Neural cell (in vitro differentiated cells): ENCODE results near the gene CDH12. TPM values are rescaled to one million over a fixed set of nuclear protein-coding genes. Genes with fewer than 3 reads are reported as not detected.
A peak's percentile ranks its signal among the peaks of the same experiment; 100 is the strongest.
"Not testable (repeated sequence)": the region's sequence is repeated elsewhere in the genome, so short reads cannot be mapped to it uniquely, and the experiment has no call there.

Experiments
- H2AFZ ChIP-seq: fragments of 200-600, 300-800 bp; sonication (generic), shearing (Covaris generic); 2 replicates; pipeline ENCODE4 v1.6.0; 2014; ENCODE audit warnings: low read depth, mild to moderate bottlenecking, antibody characterized with exemption, low read length, moderate library complexity
- H3F3A ChIP-seq: fragments of 200-600 bp; shearing (Covaris generic); 2 replicates; pipeline ENCODE4 v1.6.1; 2016; ENCODE audit warnings: mild to moderate bottlenecking, moderate library complexity, mixed read lengths, antibody characterized with exemption, low read length; ENCODE audit not compliant: insufficient read depth, poor library complexity, severe bottlenecking
- H3K27ac ChIP-seq: fragments of 200-600, 300-800 bp; sonication (generic), shearing (Covaris generic); 2 replicates; pipeline ENCODE4 v1.5.1; 2014; ENCODE audit warnings: mild to moderate bottlenecking, low read length, moderate library complexity
- H3K27me3 ChIP-seq: fragments of 300-800, 200-600 bp; sonication (generic), shearing (Covaris generic); 2 replicates; pipeline ENCODE4 v1.6.0; 2014; ENCODE audit warnings: mild to moderate bottlenecking, low read depth, low read length, moderate library complexity; ENCODE audit not compliant: insufficient read depth
- H3K36me3 ChIP-seq: fragments of 300-800, 200-600 bp; sonication (generic), shearing (Covaris generic); 2 replicates; pipeline ENCODE4 v1.5.1; 2014; ENCODE audit warnings: mild to moderate bottlenecking, antibody characterized with exemption, low read length, moderate library complexity; ENCODE audit not compliant: insufficient read depth
- H3K4me2 ChIP-seq: fragments of 300-800, 200-600 bp; sonication (generic), shearing (Covaris generic); 2 replicates; pipeline ENCODE4 v1.6.0; 2014; ENCODE audit warnings: mild to moderate bottlenecking, low read length
- H3K4me3 ChIP-seq: fragments of 300-800, 200-600 bp; sonication (generic), shearing (Covaris generic); 2 replicates; pipeline ENCODE4 v1.5.1; 2014; ENCODE audit warnings: mild to moderate bottlenecking, low read length, moderate library complexity
- H3K79me2 ChIP-seq: fragments of 200-600 bp; shearing (Covaris generic); replicated peaks from 2 replicates; pipeline ENCODE4 v1.6.0; 2014; ENCODE audit warnings: mild to moderate bottlenecking, low read length, moderate library complexity; ENCODE audit not compliant: insufficient read depth
- H3K9ac ChIP-seq: fragments of 300-800, 200-600 bp; sonication (generic), shearing (Covaris generic); 2 replicates; pipeline ENCODE4 v1.6.1; 2016; ENCODE audit warnings: mild to moderate bottlenecking, low read length, mixed read lengths
- H3K9me2 ChIP-seq: fragments of 200-600 bp; shearing (Covaris generic); 2 replicates; pipeline ENCODE4 v1.6.1; 2016; ENCODE audit warnings: mild to moderate bottlenecking, low read length, mixed read lengths; ENCODE audit not compliant: insufficient read depth
- H3K9me3 ChIP-seq: fragments of 200-600, 300-800 bp; sonication (generic), shearing (Covaris generic); 2 replicates; pipeline ENCODE4 v1.6.1; 2016; ENCODE audit warnings: mild to moderate bottlenecking, mixed run types, low read length, moderate library complexity, mixed read lengths
- H4K20me1 ChIP-seq: fragments of 200-600 bp; shearing (Covaris generic); 2 replicates; pipeline ENCODE4 v1.6.1; 2016; ENCODE audit warnings: mild to moderate bottlenecking, mixed run types; ENCODE audit not compliant: insufficient read depth
- EP300 ChIP-seq: fragments of 450-650 bp; conservative IDR thresholded peaks from 2 replicates; pipeline ENCODE4 v1.6.1; 2014; ENCODE audit warnings: antibody characterized with exemption, mild to moderate bottlenecking, moderate library complexity; ENCODE audit not compliant: poor library complexity, severe bottlenecking
- POLR2AphosphoS5 ChIP-seq: IDR thresholded peaks from 2 replicates; pipeline ENCODE4 v1.6.1; 2012
- polyA plus RNA-seq: library from polyadenylated mRNA; depleted of rRNA; stranded (reverse); fragments of >200 nt; gene quantifications from 2 replicates; pipeline ENCODE4 v1.2.3, GENCODE V29; 2014
- TF ChIP-seq, protein P1 (sequence below): IDR thresholded peaks from 2 replicates; pipeline ENCODE4 v1.6.1; 2012; ENCODE audit warnings: borderline replicate concordance

CDH12 gene
- polyA plus RNA-seq, 1 donor from 2014 or later: 2.1 TPM

DNA sequence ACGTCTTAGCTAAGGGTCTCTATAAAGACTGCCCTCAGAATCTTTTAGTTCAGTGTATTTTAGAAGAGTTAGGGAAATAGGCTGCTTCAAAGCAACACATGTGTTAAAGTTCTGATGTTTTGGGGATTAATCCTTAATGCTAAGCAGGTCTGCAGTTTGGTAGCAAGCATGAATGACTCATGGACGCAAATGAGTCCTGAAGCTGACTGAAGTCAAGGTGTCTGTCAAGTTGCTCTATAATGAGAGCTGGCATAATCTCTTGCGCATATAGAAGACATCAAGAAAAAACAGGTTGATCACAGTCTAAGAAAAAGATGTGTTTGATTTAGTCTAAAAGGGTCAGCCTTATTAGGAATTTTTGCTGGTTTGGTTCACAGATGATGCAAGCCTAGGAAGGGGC is 630.1 kb downstream of the CDH12 start:
- no peaks in the 10 kb centered on the region for H3K27me3 ChIP-seq
- TF ChIP-seq, protein P1, sequence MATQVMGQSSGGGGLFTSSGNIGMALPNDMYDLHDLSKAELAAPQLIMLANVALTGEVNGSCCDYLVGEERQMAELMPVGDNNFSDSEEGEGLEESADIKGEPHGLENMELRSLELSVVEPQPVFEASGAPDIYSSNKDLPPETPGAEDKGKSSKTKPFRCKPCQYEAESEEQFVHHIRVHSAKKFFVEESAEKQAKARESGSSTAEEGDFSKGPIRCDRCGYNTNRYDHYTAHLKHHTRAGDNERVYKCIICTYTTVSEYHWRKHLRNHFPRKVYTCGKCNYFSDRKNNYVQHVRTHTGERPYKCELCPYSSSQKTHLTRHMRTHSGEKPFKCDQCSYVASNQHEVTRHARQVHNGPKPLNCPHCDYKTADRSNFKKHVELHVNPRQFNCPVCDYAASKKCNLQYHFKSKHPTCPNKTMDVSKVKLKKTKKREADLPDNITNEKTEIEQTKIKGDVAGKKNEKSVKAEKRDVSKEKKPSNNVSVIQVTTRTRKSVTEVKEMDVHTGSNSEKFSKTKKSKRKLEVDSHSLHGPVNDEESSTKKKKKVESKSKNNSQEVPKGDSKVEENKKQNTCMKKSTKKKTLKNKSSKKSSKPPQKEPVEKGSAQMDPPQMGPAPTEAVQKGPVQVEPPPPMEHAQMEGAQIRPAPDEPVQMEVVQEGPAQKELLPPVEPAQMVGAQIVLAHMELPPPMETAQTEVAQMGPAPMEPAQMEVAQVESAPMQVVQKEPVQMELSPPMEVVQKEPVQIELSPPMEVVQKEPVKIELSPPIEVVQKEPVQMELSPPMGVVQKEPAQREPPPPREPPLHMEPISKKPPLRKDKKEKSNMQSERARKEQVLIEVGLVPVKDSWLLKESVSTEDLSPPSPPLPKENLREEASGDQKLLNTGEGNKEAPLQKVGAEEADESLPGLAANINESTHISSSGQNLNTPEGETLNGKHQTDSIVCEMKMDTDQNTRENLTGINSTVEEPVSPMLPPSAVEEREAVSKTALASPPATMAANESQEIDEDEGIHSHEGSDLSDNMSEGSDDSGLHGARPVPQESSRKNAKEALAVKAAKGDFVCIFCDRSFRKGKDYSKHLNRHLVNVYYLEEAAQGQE: no peak
- TF ChIP-seq EP300: peak; percentile 25
- no peaks in the 10 kb centered on the region for H3K9me3 ChIP-seq
- H3K36me3 ChIP-seq: no peaks in the 10 kb centered on the region
- no peak overlapping the region for H3K27ac ChIP-seq
- no peak overlapping the region for H3K9ac ChIP-seq
- no peaks in the 10 kb centered on the region for H3K9me2 ChIP-seq
- no peaks in the 10 kb centered on the region for H3K79me2 ChIP-seq
- H3F3A ChIP-seq: no peaks in the 10 kb centered on the region
- H3K4me3 ChIP-seq: no peak overlapping the region
- H3K4me2 ChIP-seq: no peak overlapping the region
- no peaks in the 10 kb centered on the region for H4K20me1 ChIP-seq
- no peak overlapping the region for H2AFZ ChIP-seq

DNA sequence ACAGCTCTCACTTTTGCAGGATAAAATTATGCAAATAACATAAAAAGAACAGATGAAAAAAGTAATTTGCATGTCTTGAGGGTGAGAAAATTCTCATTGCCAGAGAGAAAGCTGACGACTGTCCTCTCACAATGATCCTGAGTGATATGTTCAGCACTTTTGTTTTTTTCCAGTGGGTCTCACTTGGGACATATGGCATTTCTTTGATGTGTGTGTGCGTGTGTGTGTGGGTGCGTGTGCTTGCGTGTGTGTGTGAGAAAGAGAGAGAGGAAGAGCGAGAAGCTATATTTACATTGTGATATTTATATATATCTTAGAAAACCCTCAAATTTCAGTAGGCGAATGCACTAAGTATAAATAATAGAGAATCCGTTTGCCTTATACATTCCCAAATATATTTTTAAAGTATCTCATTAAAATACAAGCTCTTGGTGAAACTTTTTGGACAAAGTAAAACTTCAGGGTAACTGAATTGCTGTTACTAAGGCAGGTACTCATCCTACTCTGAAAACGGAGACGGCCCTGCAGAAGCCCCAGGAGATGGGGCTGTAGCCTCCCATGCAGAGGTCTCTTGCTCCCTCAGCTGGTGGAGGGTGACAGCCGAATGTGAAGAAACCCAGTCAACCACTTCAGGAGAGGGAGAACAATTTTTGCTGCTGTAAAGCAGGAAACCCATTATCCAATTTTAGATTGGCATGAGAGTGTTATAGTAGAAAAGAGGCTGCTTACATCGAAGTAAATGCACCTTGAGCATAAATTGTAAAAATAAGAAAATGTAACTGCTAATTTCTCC is 639.2 kb downstream of the CDH12 start:
- not testable (repeated sequence) for H3K9ac ChIP-seq, H3K9me3 ChIP-seq, H3K4me2 ChIP-seq, H3F3A ChIP-seq, H4K20me1 ChIP-seq, H3K4me3 ChIP-seq, H3K27ac ChIP-seq, H3K27me3 ChIP-seq, H3K36me3 ChIP-seq, H3K9me2 ChIP-seq, H2AFZ ChIP-seq, H3K79me2 ChIP-seq

- H3K27ac ChIP-seq: not testable (repeated sequence)
- H3K4me3 ChIP-seq: peak overlapping the region; percentile 28
Measured at GRCh38 chr5:22212254-22212991, 640.7 kb downstream of the CDH12 start.

DNA sequence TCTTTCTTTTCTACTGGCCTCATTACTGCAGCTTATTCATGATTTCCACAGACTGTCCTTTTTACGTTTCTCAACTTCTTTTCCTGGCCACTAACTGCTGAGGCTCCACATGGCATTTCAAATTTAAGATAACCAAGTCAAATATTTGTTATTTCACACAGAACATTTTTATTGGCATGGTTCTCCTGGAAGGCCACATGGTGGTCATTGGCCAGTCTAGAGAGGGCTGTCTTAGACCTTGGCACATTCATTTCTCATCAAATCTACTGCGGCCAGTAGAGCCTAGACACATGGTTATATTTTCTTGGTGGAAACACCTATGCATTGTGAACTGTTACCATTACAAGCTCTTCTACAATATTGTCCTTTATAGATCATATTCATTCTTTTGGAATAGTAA is 644.7 kb downstream of the CDH12 start:
- not testable (repeated sequence) for H3K27ac ChIP-seq, H3K36me3 ChIP-seq, H3K9me3 ChIP-seq, H3K27me3 ChIP-seq, H4K20me1 ChIP-seq, H3K9ac ChIP-seq, H3K4me3 ChIP-seq, H3K79me2 ChIP-seq, H3F3A ChIP-seq, H3K4me2 ChIP-seq, H3K9me2 ChIP-seq, H2AFZ ChIP-seq

More at GRCh38 chr5:22212254-22212991, 640.7 kb downstream of the CDH12 start:
- not testable (repeated sequence) for H3F3A ChIP-seq, H3K27me3 ChIP-seq, H3K9ac ChIP-seq, H3K9me3 ChIP-seq, H3K36me3 ChIP-seq, H4K20me1 ChIP-seq, H3K9me2 ChIP-seq, H3K4me2 ChIP-seq, H3K79me2 ChIP-seq, H2AFZ ChIP-seq
- peak; percentile 19 for TF ChIP-seq POLR2AphosphoS5
- TF ChIP-seq, protein P1: peak; percentile 78

DNA sequence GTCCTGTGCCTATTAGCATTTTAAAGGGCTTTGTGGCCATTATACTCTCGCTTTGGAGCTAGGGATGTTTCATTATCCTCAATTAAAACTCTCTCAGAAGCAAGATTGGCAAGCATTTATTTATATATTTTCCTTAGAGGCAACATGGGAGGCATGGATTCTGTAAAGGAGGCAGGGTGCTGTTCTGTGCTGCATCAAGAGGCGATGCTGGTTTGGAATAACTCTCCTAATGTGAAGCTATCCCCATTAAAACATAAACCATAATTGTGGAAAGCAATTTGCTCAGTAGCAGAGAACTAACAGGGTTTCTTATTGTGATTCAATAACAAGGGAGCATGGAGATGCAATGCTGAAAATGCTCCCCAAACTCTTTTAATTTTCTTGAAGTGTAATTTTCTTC is 664.5 kb downstream of the CDH12 start:
- not testable (repeated sequence) for H4K20me1 ChIP-seq, H2AFZ ChIP-seq, H3K4me3 ChIP-seq, H3K27me3 ChIP-seq, H3K27ac ChIP-seq, H3K4me2 ChIP-seq, H3K9ac ChIP-seq, H3K79me2 ChIP-seq, H3F3A ChIP-seq, H3K36me3 ChIP-seq, H3K9me2 ChIP-seq, H3K9me3 ChIP-seq
